Measurements from ENCODE around the gene KATNAL2. TPM values are rescaled to one million over a fixed set of nuclear protein-coding genes. Genes with fewer than 3 reads are reported as not detected.

Gene KATNAL2
- total and polyA plus RNA-seq, 4 donors: 1.6 to 3.2 (median 1.8) TPM

DNA sequence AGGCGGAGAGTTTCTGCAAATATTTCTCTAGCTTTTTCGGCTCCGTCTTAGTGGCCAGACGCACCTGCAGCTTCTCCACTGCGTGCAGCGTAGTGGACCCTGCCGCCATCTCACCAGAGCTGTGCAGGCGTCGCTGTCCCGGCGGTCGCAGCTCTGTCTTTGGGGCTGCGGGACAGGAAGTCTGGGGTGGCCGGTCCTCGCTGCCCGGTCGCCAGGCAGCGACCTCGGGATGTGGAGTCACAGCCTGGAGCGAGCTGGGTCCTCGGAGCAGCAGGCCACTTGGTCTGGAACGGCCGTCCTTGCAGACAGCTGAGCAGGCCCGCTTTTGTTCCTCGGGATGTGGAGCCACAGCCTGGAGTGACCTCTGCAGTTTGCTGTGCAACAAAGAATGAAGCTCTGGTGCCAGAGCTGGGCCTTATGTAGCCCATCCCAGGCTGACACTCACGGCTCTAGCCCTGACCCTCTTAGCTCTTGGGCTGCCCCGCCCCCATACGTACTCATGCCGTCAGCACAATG lies 117.8 kb downstream of the KATNAL2 start, which contains the start of gene ELOA2:
Gene ELOA2 (minus strand): TSS at position 466 of the 516 bp plus-strand sequence. CDS start 357 bp downstream, at position 109.
- 93 to 94% methylated on average over 29 of the region's 29 CpGs for WGBS, 2 donors
- intact Hi-C loops (cut with DNase I): no loop called here

DNA sequence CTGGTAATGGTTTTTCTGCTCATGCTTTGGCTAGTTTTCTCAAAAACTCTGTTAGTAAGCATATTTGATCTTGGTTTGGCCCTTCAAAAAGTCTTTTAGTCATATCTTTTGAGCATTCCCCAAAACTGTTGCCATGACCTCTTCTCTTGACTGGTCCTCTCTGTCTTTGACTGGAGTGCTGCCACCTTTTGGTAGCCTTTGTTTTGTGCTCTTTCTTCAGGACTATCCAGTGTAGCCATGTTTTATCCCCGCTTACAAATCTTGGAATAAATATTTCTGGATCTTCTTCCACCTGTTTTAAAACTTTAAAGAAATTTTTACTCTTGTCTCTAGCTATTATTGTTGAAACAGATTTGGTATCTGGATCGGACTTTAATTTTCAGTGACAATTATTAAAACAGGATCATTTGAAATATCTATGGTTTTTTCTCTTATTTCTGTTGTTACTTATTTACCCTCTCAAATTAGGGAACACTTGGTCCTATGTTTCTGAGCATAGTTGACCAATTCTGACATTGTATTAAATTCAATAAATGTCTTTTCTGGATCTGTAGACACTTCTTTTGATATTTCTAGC lies 119.0 kb downstream of the KATNAL2 start:
- 72 to 75% methylated on average over 2 of the region's 2 CpGs for WGBS, 2 donors
- H3K27me3 ChIP-seq (ENCODE audit: control insufficient read depth in 1 of 2, insufficient read depth in 2 of 2, low read length in 1 of 2): no peaks in the 10 kb centered on the region
- no peak for ATAC-seq (ENCODE audit: low FRiP score)
- DNase-seq: no peak
- H3K4me1 ChIP-seq (ENCODE audit: control insufficient read depth in 1 of 2, insufficient read depth in 2 of 2, low read length in 2 of 2): no peaks in the 10 kb centered on the region
- no peaks in the 10 kb centered on the region for H3K36me3 ChIP-seq (ENCODE audit: control insufficient read depth in 1 of 2, insufficient read depth in 2 of 2, low read length in 1 of 2)
- H3K27ac ChIP-seq (ENCODE audit: low read depth in 1 of 2, low read length in 2 of 2): no peak overlapping the region
- peaks cover 8% of the 10 kb centered on the region for H3K9me3 ChIP-seq (ENCODE audit: control insufficient read depth, low read length)
- intact Hi-C loops (cut with DNase I): no loop called here
- no peak overlapping the region for H3K4me3 ChIP-seq (ENCODE audit: low read length in 2 of 2)

More for the DNA sequence above, 117.8 kb downstream of the KATNAL2 start, which contains the start of gene ELOA2:
- no peak within 1 kb of the TSS for H3K4me3 ChIP-seq (ENCODE audit: low read length in 2 of 2)
- H3K27ac ChIP-seq (ENCODE audit: low read depth in 1 of 2, low read length in 2 of 2): no peak within 1 kb of the TSS
- H3K36me3 ChIP-seq (ENCODE audit: control insufficient read depth in 1 of 2, insufficient read depth in 2 of 2, low read length in 1 of 2): no peaks in the 10 kb centered on the region
- H3K4me1 ChIP-seq (ENCODE audit: control insufficient read depth in 1 of 2, insufficient read depth in 2 of 2, low read length in 2 of 2): no peaks in the 10 kb centered on the region
- no peak for DNase-seq
- H3K9me3 ChIP-seq (ENCODE audit: control insufficient read depth, low read length): peaks cover 8% of the 10 kb centered on the region
- ATAC-seq (ENCODE audit: low FRiP score): no peak
- no peaks in the 10 kb centered on the region for H3K27me3 ChIP-seq (ENCODE audit: control insufficient read depth in 1 of 2, insufficient read depth in 2 of 2, low read length in 1 of 2)

DNA sequence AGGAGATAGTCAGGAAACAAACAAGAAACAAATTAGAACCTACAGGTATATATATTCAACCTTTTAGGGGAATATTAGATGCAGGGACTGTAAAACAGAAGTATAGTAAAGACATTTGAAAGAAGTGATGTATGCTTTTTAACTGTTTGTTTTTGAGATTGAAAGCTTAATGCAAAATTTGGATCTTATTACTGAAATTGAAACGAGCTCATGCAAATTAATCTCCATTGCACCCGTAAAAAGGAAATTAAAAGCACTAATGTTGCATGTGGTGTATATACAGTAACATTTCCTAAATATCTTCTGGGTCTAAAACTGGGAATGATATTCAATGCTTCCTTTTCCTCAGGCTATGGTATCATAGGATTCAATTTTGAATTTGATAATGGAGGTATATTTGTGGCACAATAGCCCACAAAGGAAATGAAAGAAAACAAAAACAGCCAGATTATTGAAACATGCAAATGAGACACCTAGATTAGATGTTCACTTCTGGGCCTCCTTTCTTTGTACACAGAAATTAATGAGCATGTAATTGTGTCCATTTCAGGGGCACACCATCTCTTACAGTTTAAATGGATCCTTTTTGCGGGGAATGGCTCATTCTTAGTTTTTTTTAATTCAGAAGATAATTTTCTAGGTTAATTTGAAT lies 119.7 kb downstream of the KATNAL2 start:
- DNase-seq (no peak), ATAC-seq (ENCODE audit: low FRiP score) (no peak)
- intact Hi-C loops (cut with DNase I): no loop called here
- no peaks in the 10 kb centered on the region for H3K4me1 ChIP-seq (ENCODE audit: control insufficient read depth in 1 of 2, insufficient read depth in 2 of 2, low read length in 2 of 2)
- no peaks in the 10 kb centered on the region for H3K27me3 ChIP-seq (ENCODE audit: control insufficient read depth in 1 of 2, insufficient read depth in 2 of 2, low read length in 1 of 2)
- no peak overlapping the region for H3K27ac ChIP-seq (ENCODE audit: low read depth in 1 of 2, low read length in 2 of 2)
- H3K36me3 ChIP-seq (ENCODE audit: control insufficient read depth in 1 of 2, insufficient read depth in 2 of 2, low read length in 1 of 2): no peaks in the 10 kb centered on the region
- no peak overlapping the region for H3K4me3 ChIP-seq (ENCODE audit: low read length in 2 of 2)
- WGBS, 2 donors: 85 to 87% methylated on average over 3 of the region's 3 CpGs
- peaks cover 8% of the 10 kb centered on the region for H3K9me3 ChIP-seq (ENCODE audit: control insufficient read depth, low read length)

DNA sequence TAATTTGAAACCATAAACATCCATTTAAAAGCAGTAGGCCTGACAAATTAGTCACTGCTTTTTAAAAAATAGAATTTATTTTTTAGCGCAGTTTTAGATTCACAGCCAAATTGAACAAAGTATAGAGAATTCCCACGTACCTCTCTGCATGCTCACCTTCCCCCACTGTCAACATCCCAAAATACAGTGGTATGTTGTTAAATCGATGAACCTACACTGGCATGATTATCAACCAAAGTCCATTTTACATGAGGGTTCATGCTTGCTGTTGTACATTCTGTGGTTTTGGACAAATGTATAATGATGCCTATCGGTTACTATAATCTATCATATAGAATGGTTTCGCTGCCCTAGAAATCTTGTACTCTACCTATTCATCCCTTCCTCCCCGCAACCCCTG lies 123.6 kb downstream of the KATNAL2 start:
- no peaks in the 10 kb centered on the region for H3K4me1 ChIP-seq (ENCODE audit: control insufficient read depth in 1 of 2, insufficient read depth in 2 of 2, low read length in 2 of 2)
- H3K4me3 ChIP-seq (ENCODE audit: low read length in 2 of 2): no peak overlapping the region
- DNase-seq: no peak
- H3K9me3 ChIP-seq (ENCODE audit: control insufficient read depth, low read length): no peaks in the 10 kb centered on the region
- H3K27ac ChIP-seq (ENCODE audit: low read depth in 1 of 2, low read length in 2 of 2): no peak overlapping the region
- H3K27me3 ChIP-seq (ENCODE audit: control insufficient read depth in 1 of 2, insufficient read depth in 2 of 2, low read length in 1 of 2): no peaks in the 10 kb centered on the region
- ATAC-seq (ENCODE audit: low FRiP score): no peak
- intact Hi-C loops (cut with DNase I): no loop called here
- 88 to 90% methylated on average over 6 of the region's 6 CpGs for WGBS, 2 donors
- H3K36me3 ChIP-seq (ENCODE audit: control insufficient read depth in 1 of 2, insufficient read depth in 2 of 2, low read length in 1 of 2): no peaks in the 10 kb centered on the region

DNA sequence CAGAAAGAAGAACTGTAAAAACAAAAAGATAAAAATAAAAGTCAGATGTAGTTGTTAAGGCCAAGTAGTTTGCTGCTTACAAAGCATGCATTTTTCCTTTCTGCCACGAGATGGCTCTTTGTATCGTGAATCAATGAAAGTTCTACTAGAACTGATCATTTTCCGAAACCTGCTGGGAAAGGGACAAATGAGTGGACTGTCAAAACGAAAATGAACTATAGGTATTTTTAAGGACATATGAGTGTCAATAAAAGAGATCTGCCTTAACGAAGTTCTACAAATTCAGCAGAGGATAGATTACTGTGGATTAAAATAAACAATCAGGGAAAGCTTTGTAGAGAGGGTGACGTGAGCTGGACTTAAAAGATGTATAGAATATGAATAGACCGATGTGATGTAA lies 133.1 kb downstream of the KATNAL2 start:
- Histone ChIP-seq H3K36me3 (ENCODE audit: control insufficient read depth in 1 of 2, insufficient read depth in 2 of 2, low read length in 1 of 2) (no peaks in the 10 kb centered on the region), H3K27ac (ENCODE audit: low read depth in 1 of 2, low read length in 2 of 2) (no peak overlapping the region), H3K27me3 (ENCODE audit: control insufficient read depth in 1 of 2, insufficient read depth in 2 of 2, low read length in 1 of 2) (no peaks in the 10 kb centered on the region), H3K4me1 (ENCODE audit: control insufficient read depth in 1 of 2, insufficient read depth in 2 of 2, low read length in 2 of 2) (no peaks in the 10 kb centered on the region), H3K9me3 (ENCODE audit: control insufficient read depth, low read length) (no peaks in the 10 kb centered on the region), H3K4me3 (ENCODE audit: low read length in 2 of 2) (no peak overlapping the region)
- DNase-seq: no peak
- no peak for ATAC-seq (ENCODE audit: low FRiP score)
- intact Hi-C loops (cut with DNase I): loop anchor here (5.0 kb wide), 2 partner anchors 157 to 697 kb away; no protein-coding TSS in a partner anchor
- 24 to 29% methylated on average over 7 of the region's 7 CpGs for WGBS, 2 donors

GRCh38 chr18:47054369-47054768 lies 137.0 kb downstream of the KATNAL2 start:
- no peaks in the 10 kb centered on the region for H3K36me3 ChIP-seq (ENCODE audit: control insufficient read depth in 1 of 2, insufficient read depth in 2 of 2, low read length in 1 of 2)
- H3K4me1 ChIP-seq (ENCODE audit: control insufficient read depth in 1 of 2, insufficient read depth in 2 of 2, low read length in 2 of 2): no peaks in the 10 kb centered on the region
- no peak overlapping the region for H3K4me3 ChIP-seq (ENCODE audit: low read length in 2 of 2)
- ATAC-seq (ENCODE audit: low FRiP score): no peak
- H3K9me3 ChIP-seq (ENCODE audit: control insufficient read depth, low read length): no peaks in the 10 kb centered on the region
- intact Hi-C loops (cut with DNase I): loop anchor here (5.0 kb wide), 2 partner anchors 153 to 693 kb away; no protein-coding TSS in a partner anchor
- H3K27ac ChIP-seq (ENCODE audit: low read depth in 1 of 2, low read length in 2 of 2): no peak overlapping the region
- WGBS, 2 donors: 78 to 80% methylated on average over 5 of the region's 5 CpGs
- DNase-seq: no peak
- no peaks in the 10 kb centered on the region for H3K27me3 ChIP-seq (ENCODE audit: control insufficient read depth in 1 of 2, insufficient read depth in 2 of 2, low read length in 1 of 2)

- Histone ChIP-seq H3K9me3 (ENCODE audit: control insufficient read depth, low read length) (peaks cover 2% of the 10 kb centered on the region), H3K4me1 (ENCODE audit: control insufficient read depth in 1 of 2, insufficient read depth in 2 of 2, low read length in 2 of 2) (no peaks in the 10 kb centered on the region), H3K4me3 (ENCODE audit: low read length in 2 of 2) (no peak overlapping the region), H3K27me3 (ENCODE audit: control insufficient read depth in 1 of 2, insufficient read depth in 2 of 2, low read length in 1 of 2) (no peaks in the 10 kb centered on the region), H3K27ac (ENCODE audit: low read depth in 1 of 2, low read length in 2 of 2) (no peak overlapping the region), H3K36me3 (ENCODE audit: control insufficient read depth in 1 of 2, insufficient read depth in 2 of 2, low read length in 1 of 2) (no peaks in the 10 kb centered on the region)
- intact Hi-C loops (cut with DNase I): no loop called here
- no peak for DNase-seq
- ATAC-seq (ENCODE audit: low FRiP score): no peak
- WGBS, 2 donors: 61 to 63% methylated on average over 2 of the region's 2 CpGs
These were observed 145.1 kb downstream of the KATNAL2 start for GRCh38 chr18:47062471-47062870.

GRCh38 chr18:47063096-47063495 lies 145.7 kb downstream of the KATNAL2 start:
- intact Hi-C loops (cut with DNase I): no loop called here
- H3K27me3 ChIP-seq (ENCODE audit: control insufficient read depth in 1 of 2, insufficient read depth in 2 of 2, low read length in 1 of 2): no peaks in the 10 kb centered on the region
- H3K27ac ChIP-seq (ENCODE audit: low read depth in 1 of 2, low read length in 2 of 2): no peak overlapping the region
- DNase-seq: no peak
- WGBS, 2 donors: 88 to 93% methylated on average over 8 of the region's 8 CpGs
- H3K4me1 ChIP-seq (ENCODE audit: control insufficient read depth in 1 of 2, insufficient read depth in 2 of 2, low read length in 2 of 2): no peaks in the 10 kb centered on the region
- H3K9me3 ChIP-seq (ENCODE audit: control insufficient read depth, low read length): peaks cover 4% of the 10 kb centered on the region
- no peak overlapping the region for H3K4me3 ChIP-seq (ENCODE audit: low read length in 2 of 2)
- no peak for ATAC-seq (ENCODE audit: low FRiP score)
- H3K36me3 ChIP-seq (ENCODE audit: control insufficient read depth in 1 of 2, insufficient read depth in 2 of 2, low read length in 1 of 2): no peaks in the 10 kb centered on the region

GRCh38 chr18:47067648-47068047 lies 150.2 kb downstream of the KATNAL2 start:
- no peaks in the 10 kb centered on the region for H3K4me1 ChIP-seq (ENCODE audit: control insufficient read depth in 1 of 2, insufficient read depth in 2 of 2, low read length in 2 of 2)
- H3K4me3 ChIP-seq (ENCODE audit: low read length in 2 of 2): no peak overlapping the region
- H3K36me3 ChIP-seq (ENCODE audit: control insufficient read depth in 1 of 2, insufficient read depth in 2 of 2, low read length in 1 of 2): no peaks in the 10 kb centered on the region
- DNase-seq: no peak
- no peak for ATAC-seq (ENCODE audit: low FRiP score)
- 64 to 65% methylated on average over 3 of the region's 3 CpGs for WGBS, 2 donors
- no peak overlapping the region for H3K27ac ChIP-seq (ENCODE audit: low read depth in 1 of 2, low read length in 2 of 2)
- intact Hi-C loops (cut with DNase I): no loop called here
- H3K9me3 ChIP-seq (ENCODE audit: control insufficient read depth, low read length): peaks cover 4% of the 10 kb centered on the region
- H3K27me3 ChIP-seq (ENCODE audit: control insufficient read depth in 1 of 2, insufficient read depth in 2 of 2, low read length in 1 of 2): no peaks in the 10 kb centered on the region
